HepG2 (cell line): Measurements from ENCODE around the gene LAMTOR3. TPM values are rescaled to one million over a fixed set of nuclear protein-coding genes. Genes with fewer than 3 reads are reported as not detected.

Experiments
- ETV6 ChIP-seq: sonication (generic); formaldehyde crosslinking; conservative IDR thresholded peaks from 2 replicates; pipeline ENCODE4 v1.4.0; 2020; ENCODE audit warnings: missing genetic modification reagents
- HOXA7 ChIP-seq: sonication (generic); formaldehyde crosslinking; IDR thresholded peaks from 2 replicates; pipeline ENCODE4 v1.8.1; 2022; ENCODE audit warnings: mild to moderate bottlenecking, missing genetic modification reagents, moderate library complexity
- RAD21 ChIP-seq: fragments of 450-650 bp; formaldehyde crosslinking; IDR thresholded peaks from 2 replicates; pipeline ENCODE4 v1.5.0; 2020; ENCODE audit warnings: mild to moderate bottlenecking
- XBP1 ChIP-seq: sonication (generic); formaldehyde crosslinking; IDR thresholded peaks from 2 replicates; pipeline ENCODE4 v1.5.0; 2020; ENCODE audit warnings: missing genetic modification reagents
- ZC3H13 ChIP-seq: sonication (generic); formaldehyde crosslinking; IDR thresholded peaks from 2 replicates; pipeline ENCODE4 v1.8.1; 2023; ENCODE audit warnings: mild to moderate bottlenecking, missing genetic modification reagents, moderate library complexity
- ZFP90 ChIP-seq: sonication (generic); formaldehyde crosslinking; IDR thresholded peaks from 2 replicates; pipeline ENCODE4 v1.8.0; 2022; ENCODE audit warnings: missing genetic modification reagents, mild to moderate bottlenecking, inconsistent platforms, borderline replicate concordance
- ZNF17 ChIP-seq: sonication (generic); formaldehyde crosslinking; IDR thresholded peaks from 2 replicates; pipeline ENCODE4 v1.5.0; 2020; ENCODE audit warnings: mild to moderate bottlenecking, missing genetic modification reagents
- ZNF20 ChIP-seq: sonication (generic); formaldehyde crosslinking; IDR thresholded peaks from 2 replicates; pipeline ENCODE4 v1.4.0; 2020; ENCODE audit warnings: mild to moderate bottlenecking, moderate library complexity, missing genetic modification reagents
- ZNF543 ChIP-seq: sonication (generic); formaldehyde crosslinking; IDR thresholded peaks from 2 replicates; pipeline ENCODE4 v1.4.0; 2020; ENCODE audit warnings: mild to moderate bottlenecking, missing genetic modification reagents
- ZNF619 ChIP-seq: sonication (generic); formaldehyde crosslinking; IDR thresholded peaks from 2 replicates; pipeline ENCODE4 v1.4.0; 2020; ENCODE audit warnings: mild to moderate bottlenecking, missing genetic modification reagents
- ZNF790 ChIP-seq: sonication (generic); formaldehyde crosslinking; IDR thresholded peaks from 2 replicates; pipeline ENCODE4 v1.8.0; 2022; ENCODE audit warnings: missing genetic modification reagents, mild to moderate bottlenecking, borderline replicate concordance
- ZSCAN29 ChIP-seq: sonication (generic); formaldehyde crosslinking; conservative IDR thresholded peaks from 2 replicates; pipeline ENCODE4 v1.4.0; 2020; ENCODE audit warnings: mild to moderate bottlenecking, missing genetic modification reagents
- polyA plus RNA-seq, 8 experiments: library from polyadenylated mRNA; depleted of rRNA in 3 of 8; stranded (reverse) in 7 of 8; unstranded in 1 of 8; fragments of >200 nt; fragmentation: Illumina TruSeq in 4 of 8; extraction: Trizol in 4 of 8; gene quantifications; 2 replicates each; pipeline versions ENCODE4 v1.2.1 to v1.2.3, GENCODE V29; 2011 to 2016; ENCODE audit warnings: low read depth in 4 of 8, missing spikeins in 1 of 8, mixed read lengths in 1 of 8; ENCODE audit not compliant: insufficient read depth in 1 of 8
- total RNA-seq, 5 experiments: library from RNA; depleted of rRNA; stranded (reverse); fragments of >200 nt; fragmentation: Illumina TruSeq; extraction: Trizol; gene quantifications; 2 replicates each; pipeline ENCODE4 v1.2.3, GENCODE V29; 2016; ENCODE audit warnings: low read depth in 1 of 5
- TF ChIP-seq, protein P1 (sequence below), 2 experiments: sonication (generic) in 1 of 2; formaldehyde crosslinking in 1 of 2; IDR thresholded peaks; 2 replicates each; pipeline versions ENCODE4 v1.4.0 to v1.6.1; 2016 to 2020; ENCODE audit warnings: borderline replicate concordance in 1 of 2, low read depth in 1 of 2, mild to moderate bottlenecking in 1 of 2, missing genetic modification reagents in 1 of 2
- TF ChIP-seq, protein P2 (sequence below): sonication (generic); formaldehyde crosslinking; IDR thresholded peaks from 2 replicates; pipeline ENCODE4 v1.4.0; 2020; ENCODE audit warnings: mild to moderate bottlenecking, missing genetic modification reagents
- TF ChIP-seq, protein P3 (sequence below): sonication (generic); formaldehyde crosslinking; IDR thresholded peaks from 2 replicates; pipeline ENCODE4 v1.5.1; 2020; ENCODE audit warnings: mild to moderate bottlenecking, missing genetic modification reagents, borderline replicate concordance

The LAMTOR3 gene
- total and polyA plus RNA-seq, 2 of the 13 experiments (the other 11 are each of a cell fraction or from before 2014, with no cell fraction given), result 47.6 to 49.1 TPM

DNA sequence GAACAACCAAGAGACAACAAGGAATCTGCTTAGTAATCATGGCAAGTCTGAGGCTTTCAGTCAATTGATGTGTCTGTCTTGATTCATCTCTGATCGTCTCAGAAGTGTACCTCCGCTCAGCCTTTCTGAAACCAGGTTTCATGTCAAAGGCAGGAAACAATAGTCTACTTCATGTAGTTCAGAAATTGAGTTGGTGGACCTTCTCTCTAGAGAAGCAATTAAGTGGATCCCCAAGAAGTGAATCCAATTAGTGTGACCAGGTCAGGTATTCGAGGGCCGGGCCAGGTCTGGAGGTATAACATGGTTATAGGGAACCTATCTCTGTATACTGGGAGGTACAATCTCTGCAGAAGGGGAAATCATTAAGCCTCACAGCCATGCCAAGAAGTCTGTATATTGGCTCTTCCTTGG, 45.6 kb downstream of the LAMTOR3 start (continued):
- TF ChIP-seq, protein P1, sequence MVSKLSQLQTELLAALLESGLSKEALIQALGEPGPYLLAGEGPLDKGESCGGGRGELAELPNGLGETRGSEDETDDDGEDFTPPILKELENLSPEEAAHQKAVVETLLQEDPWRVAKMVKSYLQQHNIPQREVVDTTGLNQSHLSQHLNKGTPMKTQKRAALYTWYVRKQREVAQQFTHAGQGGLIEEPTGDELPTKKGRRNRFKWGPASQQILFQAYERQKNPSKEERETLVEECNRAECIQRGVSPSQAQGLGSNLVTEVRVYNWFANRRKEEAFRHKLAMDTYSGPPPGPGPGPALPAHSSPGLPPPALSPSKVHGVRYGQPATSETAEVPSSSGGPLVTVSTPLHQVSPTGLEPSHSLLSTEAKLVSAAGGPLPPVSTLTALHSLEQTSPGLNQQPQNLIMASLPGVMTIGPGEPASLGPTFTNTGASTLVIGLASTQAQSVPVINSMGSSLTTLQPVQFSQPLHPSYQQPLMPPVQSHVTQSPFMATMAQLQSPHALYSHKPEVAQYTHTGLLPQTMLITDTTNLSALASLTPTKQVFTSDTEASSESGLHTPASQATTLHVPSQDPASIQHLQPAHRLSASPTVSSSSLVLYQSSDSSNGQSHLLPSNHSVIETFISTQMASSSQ (IDR thresholded peaks at IDR 0.05; ENCODE audit: low read depth), result no peak
- TF ChIP-seq, protein P1 (CRISPR knock-in tag; IDR thresholded peaks at IDR 0.05; ENCODE audit: borderline replicate concordance), result no peak
- no peak for TF ChIP-seq XBP1 (CRISPR knock-in tag)
- TF ChIP-seq ZNF543 (CRISPR knock-in tag), result no peak
- TF ChIP-seq, protein P2, sequence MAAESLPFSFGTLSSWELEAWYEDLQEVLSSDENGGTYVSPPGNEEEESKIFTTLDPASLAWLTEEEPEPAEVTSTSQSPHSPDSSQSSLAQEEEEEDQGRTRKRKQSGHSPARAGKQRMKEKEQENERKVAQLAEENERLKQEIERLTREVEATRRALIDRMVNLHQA (CRISPR knock-in tag), result no peak
- no peak for TF ChIP-seq HOXA7 (CRISPR knock-in tag)
- no peak for TF ChIP-seq ZSCAN29 (CRISPR knock-in tag)
- TF ChIP-seq ZNF20, result no peak
- TF ChIP-seq ZNF619 (CRISPR knock-in tag), result no peak
- no peak for TF ChIP-seq ZNF790
- no peak for TF ChIP-seq RAD21 (CRISPR knock-in tag)
- TF ChIP-seq, protein P3, sequence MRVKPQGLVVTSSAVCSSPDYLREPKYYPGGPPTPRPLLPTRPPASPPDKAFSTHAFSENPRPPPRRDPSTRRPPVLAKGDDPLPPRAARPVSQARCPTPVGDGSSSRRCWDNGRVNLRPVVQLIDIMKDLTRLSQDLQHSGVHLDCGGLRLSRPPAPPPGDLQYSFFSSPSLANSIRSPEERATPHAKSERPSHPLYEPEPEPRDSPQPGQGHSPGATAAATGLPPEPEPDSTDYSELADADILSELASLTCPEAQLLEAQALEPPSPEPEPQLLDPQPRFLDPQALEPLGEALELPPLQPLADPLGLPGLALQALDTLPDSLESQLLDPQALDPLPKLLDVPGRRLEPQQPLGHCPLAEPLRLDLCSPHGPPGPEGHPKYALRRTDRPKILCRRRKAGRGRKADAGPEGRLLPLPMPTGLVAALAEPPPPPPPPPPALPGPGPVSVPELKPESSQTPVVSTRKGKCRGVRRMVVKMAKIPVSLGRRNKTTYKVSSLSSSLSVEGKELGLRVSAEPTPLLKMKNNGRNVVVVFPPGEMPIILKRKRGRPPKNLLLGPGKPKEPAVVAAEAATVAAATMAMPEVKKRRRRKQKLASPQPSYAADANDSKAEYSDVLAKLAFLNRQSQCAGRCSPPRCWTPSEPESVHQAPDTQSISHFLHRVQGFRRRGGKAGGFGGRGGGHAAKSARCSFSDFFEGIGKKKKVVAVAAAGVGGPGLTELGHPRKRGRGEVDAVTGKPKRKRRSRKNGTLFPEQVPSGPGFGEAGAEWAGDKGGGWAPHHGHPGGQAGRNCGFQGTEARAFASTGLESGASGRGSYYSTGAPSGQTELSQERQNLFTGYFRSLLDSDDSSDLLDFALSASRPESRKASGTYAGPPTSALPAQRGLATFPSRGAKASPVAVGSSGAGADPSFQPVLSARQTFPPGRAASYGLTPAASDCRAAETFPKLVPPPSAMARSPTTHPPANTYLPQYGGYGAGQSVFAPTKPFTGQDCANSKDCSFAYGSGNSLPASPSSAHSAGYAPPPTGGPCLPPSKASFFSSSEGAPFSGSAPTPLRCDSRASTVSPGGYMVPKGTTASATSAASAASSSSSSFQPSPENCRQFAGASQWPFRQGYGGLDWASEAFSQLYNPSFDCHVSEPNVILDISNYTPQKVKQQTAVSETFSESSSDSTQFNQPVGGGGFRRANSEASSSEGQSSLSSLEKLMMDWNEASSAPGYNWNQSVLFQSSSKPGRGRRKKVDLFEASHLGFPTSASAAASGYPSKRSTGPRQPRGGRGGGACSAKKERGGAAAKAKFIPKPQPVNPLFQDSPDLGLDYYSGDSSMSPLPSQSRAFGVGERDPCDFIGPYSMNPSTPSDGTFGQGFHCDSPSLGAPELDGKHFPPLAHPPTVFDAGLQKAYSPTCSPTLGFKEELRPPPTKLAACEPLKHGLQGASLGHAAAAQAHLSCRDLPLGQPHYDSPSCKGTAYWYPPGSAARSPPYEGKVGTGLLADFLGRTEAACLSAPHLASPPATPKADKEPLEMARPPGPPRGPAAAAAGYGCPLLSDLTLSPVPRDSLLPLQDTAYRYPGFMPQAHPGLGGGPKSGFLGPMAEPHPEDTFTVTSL (CRISPR knock-in tag), result no peak
- TF ChIP-seq ZFP90 (CRISPR knock-in tag), result no peak
- no peak for TF ChIP-seq ZNF17
- TF ChIP-seq ETV6 (CRISPR knock-in tag), result no peak
- TF ChIP-seq ZC3H13 (CRISPR knock-in tag), result no peak
